Measurements from ENCODE around the gene APOBEC3B.
"Not testable (repeated sequence)": the region's sequence is repeated elsewhere in the genome, so short reads cannot be mapped to it uniquely, and the experiment has no call there.

APOBEC3B gene

GRCh38 chr22:38952281-38952993 is 29.7 kb upstream of the APOBEC3B start:
- peak; percentile 38 to 60 (median 53) for DNase-seq

DNA sequence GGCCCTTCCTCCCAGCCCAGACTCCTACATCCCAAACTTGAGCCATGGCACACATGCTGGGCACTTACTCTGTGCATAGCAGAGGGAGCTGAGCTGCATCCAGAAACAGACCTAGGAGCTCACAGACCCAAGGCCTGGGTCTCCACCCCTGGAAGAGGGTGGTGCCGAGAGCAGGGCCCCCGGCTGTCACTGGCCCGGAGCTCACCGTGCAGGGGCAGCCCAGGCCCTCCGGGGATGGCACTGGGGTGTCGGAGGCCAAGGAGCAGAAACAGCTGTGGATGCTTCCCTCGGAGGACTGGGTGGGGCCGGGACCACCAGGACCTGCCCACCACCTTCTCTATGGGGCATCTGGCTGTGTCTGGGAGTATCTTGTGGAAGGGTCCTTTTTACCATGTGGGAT is 29.1 kb upstream of the APOBEC3B start:
- DNase-seq = no peak

DNA sequence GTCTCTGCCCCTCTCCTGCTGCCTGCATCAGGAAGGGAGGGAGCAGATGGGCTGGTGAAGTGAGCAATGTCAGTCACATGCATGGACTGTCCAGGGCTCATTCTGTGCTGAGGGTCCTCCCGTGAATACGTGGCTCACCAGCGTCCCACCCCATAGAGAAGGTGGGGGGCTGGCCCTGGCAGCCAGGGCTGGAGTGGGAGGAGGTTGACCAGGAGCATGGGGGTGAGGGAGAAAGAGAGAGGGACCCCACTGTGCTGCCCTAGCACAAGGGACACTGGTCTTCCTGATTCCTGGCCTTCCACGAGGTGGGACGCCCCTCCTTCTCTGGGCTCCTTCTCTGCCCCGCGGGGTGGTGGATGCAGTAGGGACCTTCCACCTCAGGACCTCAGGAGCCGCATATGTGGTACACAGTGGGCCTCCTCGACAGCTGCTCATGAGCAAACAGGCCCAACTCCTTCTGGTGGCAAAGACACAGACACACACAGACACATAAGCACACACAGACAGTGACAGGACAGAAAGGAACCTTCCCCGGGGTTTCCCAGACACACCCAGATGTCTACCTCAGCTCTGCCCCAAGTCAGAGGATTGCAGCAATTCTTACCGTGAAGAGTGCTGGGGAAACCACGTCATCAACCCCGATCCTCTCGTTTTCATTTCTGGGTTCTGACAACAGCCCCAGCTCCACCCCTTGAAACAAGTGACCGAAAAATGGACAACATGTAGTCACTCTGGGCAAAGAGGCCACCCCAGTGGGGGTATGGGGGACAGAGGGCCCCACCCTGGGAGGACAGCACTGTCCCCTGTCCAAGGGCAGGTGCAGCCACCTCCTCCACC is 28.4 kb upstream of the APOBEC3B start:
- DNase-seq = peak; percentile 95 to 99 (median 98)

GRCh38 chr22:38954414-38955043 is 27.6 kb upstream of the APOBEC3B start:
- no peak for DNase-seq

GRCh38 chr22:38955250-38955905 is 26.8 kb upstream of the APOBEC3B start:
- DNase-seq = no peak

DNA sequence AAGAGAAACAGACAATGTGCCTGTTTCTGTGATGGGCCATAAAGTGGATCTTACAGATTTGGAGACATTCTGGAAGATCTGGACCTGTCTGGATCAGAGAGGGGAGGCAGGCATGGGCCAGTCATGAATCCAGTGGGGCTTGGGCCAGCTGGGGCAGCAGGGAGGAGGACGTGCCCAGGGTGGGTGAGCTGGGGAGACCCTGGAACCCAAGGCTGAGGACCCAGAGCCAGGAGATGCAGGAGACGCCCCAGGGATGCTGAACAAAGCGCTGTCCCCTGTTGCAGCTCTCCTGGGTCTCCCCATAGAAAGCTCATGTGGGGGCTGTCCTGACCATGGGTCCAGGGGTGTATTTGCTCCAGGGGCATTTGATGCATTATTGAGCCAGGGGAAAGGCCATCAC is 26.2 kb upstream of the APOBEC3B start:
- DNase-seq = no peak

DNA sequence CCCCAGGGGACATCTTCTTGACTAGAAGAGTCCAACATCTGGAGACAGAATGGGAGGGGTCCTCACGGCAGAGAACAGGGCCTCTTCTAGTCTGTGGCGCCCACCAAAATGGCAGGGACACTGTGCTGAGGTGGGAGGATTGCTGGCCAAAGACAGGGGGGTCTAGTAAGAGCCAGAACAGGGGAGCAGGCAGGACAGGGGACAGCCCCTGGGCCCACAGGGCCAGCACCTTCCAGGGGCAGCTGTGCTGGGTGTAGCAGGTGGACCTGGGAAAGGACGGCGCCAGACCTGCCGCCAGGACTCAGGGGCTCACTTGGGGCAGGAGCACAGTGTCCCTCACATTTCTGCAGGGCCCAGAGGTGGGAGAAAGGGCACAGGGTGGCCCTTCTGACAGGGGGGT is 25.6 kb upstream of the APOBEC3B start:
- no peak for DNase-seq

DNA sequence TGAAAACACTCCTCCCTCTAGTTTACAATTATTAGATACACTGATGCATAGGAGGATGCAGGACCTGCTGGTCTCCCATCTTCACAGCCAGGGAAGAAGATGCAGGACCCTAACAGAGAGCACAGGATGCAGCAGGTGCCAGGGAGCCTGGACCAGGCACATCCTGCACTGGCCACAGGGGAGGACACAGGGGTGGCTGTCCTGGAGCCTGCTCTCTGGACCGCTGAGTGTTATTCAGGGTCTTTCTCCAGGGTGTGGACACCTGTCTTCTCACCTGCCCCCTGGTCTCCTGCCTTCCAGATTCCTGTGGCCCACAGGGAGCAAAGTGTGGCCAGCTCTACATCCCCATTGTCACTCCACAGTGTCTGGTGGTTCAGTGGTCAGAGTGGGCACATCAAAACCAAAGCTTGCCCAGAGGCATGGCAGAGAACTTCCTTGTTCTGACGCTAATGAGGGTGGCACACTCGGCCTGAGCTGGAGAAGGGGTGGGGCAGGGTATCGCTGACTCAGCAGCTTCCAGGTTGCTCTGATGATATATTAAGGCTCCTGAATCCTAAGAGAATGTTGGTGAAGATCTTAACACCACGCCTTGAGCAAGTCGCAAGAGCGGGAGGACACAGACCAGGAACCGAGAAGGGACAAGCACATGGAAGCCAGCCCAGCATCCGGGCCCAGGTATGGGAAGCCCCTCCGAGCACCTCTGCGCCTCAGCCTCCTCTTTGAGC is 24.9 kb upstream of the APOBEC3B start, which contains the start of gene APOBEC3A:
Gene APOBEC3A, plus strand, starts transcription at position 564 of the 725 bp plus-strand sequence. Its CDS starts 83 bp downstream, at position 647.
- peak; percentile 83 to 86 (median 86) for DNase-seq

- peak in 2 of 3 donors; percentile 52 to 58 for DNase-seq
Observed at GRCh38 chr22:38957808-38958650, 24.1 kb upstream of the APOBEC3B start.

GRCh38 chr22:38958651-38958943 is 23.6 kb upstream of the APOBEC3B start:
- not testable (repeated sequence) for DNase-seq

- DNase-seq = no peak
Observed at GRCh38 chr22:38959590-38959989, 22.6 kb upstream of the APOBEC3B start.

DNA sequence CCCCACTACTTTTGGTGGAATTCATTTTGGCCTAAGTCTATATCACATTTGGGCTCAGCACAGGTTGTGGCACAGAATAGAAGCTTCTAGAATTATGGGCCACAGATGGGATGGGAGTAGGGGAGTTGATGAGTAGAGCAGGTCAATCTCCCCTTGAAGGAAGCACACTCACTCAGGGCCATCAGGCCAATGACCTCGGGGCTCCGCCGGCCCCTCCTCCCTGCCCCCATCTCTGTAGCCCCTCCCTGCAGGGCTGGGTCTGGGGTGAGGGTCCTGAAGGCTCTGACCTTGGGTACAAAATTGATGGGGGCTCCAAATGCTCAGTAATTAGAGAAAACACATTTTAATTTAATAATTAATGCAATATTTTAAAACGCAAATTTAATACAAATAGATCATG is 21.5 kb upstream of the APOBEC3B start:
- DNase-seq = not testable (repeated sequence)

DNA sequence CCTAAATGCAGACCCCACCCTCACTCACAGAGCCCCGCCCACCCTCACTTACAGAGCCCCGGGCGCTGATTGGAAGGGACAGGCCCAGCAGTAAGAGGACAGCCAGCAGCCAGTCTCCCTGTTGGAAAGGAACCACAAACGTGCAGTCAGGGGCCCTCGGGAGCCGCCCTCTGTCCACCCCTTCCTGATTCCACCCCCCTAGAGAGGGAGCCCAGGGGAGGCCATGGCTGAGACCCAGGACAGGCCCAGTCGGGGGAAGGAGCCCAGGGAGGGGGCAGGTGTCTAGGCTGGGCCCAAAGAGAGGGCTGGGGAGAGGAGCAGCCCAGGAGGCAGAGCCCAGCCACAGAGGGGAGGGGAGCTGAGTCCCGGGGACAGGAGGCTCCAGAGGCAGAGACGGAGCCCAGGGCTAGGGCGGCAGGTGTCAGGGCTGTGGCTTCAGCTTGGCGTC is 18.8 kb upstream of the APOBEC3B start:
- DNase-seq = not testable (repeated sequence)

- DNase-seq = peak in 1 of 3 donors; percentile 43
Observed at GRCh38 chr22:38963872-38964271, 18.3 kb upstream of the APOBEC3B start.

DNA sequence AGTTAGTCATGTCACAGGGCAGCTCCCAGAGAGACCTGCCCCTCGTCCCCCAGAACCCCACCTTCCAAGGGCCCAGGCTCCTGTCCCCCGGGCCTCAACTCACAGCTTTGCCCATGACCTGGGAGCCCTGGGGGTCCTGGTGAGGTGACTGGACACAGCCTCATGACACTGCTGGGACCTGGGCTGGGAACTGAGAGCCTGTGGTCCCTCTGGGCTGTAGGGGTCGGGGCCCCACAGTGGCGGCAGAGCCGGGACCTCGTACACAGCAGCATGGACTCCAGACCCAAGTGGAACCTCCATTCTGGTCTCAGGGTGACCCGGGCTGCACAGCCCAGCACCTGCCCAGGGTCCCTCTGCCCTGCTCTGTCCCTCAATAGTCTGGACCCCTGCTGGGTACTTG is 17.8 kb upstream of the APOBEC3B start:
- no peak for DNase-seq

GRCh38 chr22:38964989-38965388 is 17.2 kb upstream of the APOBEC3B start:
- DNase-seq = peak; percentile 52 to 61 (median 54)

- no peak for DNase-seq
Observed at GRCh38 chr22:38965614-38966379, 16.4 kb upstream of the APOBEC3B start.

DNA sequence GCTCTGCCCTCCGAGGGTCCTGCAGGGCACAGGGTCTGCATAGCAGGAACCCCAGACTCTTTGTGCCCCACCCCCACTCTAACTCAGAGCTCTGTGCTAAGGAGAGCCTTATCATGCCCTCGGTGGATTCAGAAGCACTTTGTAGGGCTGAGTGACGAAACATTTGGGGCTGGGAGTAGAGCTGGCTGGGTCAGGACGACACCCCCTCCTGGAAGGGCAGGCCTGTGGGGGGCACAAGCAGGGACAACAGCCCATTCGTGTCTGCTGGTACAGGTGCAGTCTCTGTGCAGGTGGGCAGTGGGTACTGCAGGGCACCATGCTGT is 15.8 kb upstream of the APOBEC3B start:
- no peak for DNase-seq

GRCh38 chr22:38966942-38967341 is 15.2 kb upstream of the APOBEC3B start:
- DNase-seq = no peak
